Occipital lobe (tissue), 2 donors: ENCODE results near the gene MDM4. TPM values are rescaled to one million over a fixed set of nuclear protein-coding genes. Genes with fewer than 3 reads are reported as not detected.

Experiments
- DNase-seq: peaks from one replicate; lab custom pipeline; 2025; lab: John Stamatoyannopoulos, UW
- total RNA-seq: library from RNA; depleted of rRNA; stranded (reverse); fragments of >200 nt; gene quantifications from one replicate; pipeline ENCODE4 v1.2.3, GENCODE V29; 2014

MDM4 gene
- total RNA-seq, 1 donor from 2014 or later, result 60.4 TPM

GRCh38 chr1:204491655-204492054, 24.6 kb upstream of the MDM4 start:
- no peak for DNase-seq

DNA sequence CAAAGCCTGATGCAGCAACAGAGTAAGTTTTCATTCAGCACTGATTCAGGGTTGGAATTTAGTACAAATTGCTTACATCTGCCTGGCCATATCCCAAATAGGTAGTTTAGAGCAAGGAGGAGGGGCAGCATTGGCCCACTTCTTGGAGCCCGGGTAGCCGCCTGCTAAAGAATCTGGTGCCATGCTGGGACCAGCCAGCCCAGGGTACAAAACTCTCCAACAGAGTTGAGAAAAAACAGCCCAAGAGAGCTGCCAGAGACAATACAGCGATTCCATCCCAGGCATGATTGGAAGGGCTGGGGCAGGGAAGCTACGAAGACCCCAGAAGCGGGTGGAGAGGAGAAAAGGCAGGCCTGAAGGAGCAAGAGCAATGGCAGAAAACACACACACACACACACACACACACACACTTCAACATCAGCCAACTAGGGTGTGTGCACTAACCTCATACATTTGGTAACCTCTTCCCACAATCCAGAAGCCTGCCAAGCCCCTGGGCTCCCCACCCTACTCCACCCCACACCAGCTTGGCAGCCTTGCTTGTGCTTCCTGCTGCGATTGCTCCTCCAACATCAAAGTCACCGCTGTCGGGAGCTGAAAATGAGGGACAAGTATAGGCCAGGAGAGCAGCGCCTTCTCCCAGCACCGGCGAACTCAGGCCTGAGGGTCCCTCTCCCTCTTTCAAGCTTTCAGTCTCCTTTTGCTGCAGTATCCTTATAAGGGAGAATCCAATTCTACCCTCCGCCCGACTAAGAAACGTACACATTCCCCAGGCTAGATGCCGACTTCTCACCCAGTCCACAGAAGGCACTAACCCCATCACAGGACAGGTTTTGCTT, 22.8 kb upstream of the MDM4 start:
- DNase-seq, result peak; percentile 49

DNA sequence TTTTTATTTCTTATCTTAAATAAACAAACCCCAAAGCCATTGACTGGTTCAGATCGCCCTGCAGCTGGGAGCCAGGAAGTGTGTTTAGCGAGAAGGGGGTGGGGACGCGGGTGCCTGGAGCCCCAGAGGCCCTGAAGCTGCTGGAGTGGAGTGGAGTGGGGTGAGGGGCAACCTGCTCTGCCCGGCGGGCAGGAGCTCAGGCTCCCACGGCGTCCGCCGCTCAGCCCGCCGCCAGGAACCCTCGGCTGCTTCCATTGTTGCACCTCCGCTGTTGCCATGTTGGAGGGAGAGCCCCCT, 22.3 kb upstream of the MDM4 start:
- peak; percentile 67 for DNase-seq

DNA sequence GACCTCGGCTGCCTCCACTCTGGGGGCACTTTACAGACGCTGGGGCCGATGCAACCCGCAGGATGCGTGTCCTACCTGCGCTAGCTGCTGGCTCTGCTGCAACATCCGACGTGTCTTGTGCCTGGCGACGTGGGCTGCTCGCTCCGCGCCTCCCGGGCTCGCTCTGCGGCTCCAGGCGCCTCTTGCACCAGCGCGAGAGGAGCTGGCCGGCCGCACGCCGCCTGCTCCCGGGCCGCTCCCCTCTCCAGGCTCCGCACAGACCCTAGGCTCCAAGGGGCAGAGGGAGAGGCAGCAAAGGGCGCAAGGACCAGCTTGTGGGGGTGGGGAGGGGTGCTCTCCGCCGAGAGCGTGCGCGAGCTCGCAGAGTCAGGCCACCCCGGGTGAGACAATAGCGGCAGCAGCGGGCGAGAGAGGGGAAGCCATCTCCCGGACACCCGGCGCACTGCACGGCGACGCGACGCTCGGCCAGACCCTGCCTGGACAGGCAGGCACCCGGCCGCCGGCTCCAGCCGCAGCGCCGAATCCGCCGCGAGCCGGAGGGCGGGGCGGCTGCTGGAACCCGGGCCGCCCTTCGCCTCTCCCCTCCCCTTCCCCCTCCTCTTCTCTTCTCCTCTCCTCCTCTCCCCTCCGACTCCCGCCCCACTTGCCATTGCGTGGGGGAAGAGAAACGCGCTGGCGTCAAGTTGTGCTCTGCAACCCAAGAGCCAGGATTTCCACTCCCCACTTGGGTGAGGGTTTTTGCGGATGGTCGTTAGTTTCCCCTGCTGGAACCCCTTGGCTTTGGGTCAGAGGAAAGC, 21.7 kb upstream of the MDM4 start, which contains the start of gene PIK3C2B:
Gene PIK3C2B, minus strand, starts transcription at position 525 of the 797 bp plus-strand sequence. CDS start 25,003 bp downstream, outside the sequence.
- peak; percentile 73 for DNase-seq

GRCh38 chr1:204495078-204495753, 21.0 kb upstream of the MDM4 start:
- DNase-seq, result no peak

- no peak for DNase-seq
Observed at GRCh38 chr1:204495777-204496176, 20.4 kb upstream of the MDM4 start.

GRCh38 chr1:204498981-204499380, 17.2 kb upstream of the MDM4 start:
- no peak for DNase-seq

GRCh38 chr1:204499511-204500468, 16.4 kb upstream of the MDM4 start:
- no peak for DNase-seq

GRCh38 chr1:204502241-204502640, 14.0 kb upstream of the MDM4 start:
- DNase-seq, result no peak

DNA sequence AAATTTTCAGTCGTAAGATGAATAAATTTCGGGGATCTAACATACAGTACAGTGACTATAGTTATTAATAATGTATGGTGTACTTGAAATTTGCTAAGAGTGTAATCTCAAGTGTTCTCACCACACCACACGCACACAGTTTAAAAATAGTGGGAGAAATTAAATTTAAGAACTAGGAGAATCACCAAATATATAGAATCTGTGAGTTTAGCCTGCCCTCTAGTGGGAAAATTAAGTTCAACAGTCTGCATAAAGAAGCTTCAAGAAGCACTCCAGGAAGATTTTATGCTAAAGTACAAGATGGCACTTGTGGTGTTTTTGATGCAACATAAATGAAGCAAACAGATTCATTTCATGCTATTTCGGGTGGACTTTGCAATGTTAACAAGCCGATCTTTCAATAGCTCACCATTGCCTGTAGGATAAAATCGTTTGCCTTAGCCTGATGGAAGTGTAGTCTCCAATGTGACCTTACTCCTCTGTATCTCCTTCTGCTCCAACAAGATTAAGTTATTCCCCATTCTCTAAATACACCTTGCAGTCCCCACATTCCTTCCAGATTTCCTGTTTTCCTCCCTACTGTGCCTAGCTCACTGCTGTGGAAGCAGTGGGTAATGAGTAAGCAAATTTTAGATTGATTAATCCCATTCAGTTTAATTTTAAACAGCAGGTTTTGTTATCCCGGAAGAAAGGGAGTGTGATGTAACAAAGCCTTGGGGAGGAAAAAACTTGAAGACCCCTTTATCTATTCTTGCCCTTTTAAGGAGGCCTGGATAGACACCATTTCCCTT, 12.9 kb upstream of the MDM4 start:
- DNase-seq, result no peak

GRCh38 chr1:204503913-204504519, 12.2 kb upstream of the MDM4 start:
- DNase-seq, result no peak

GRCh38 chr1:204505674-204506200, 10.5 kb upstream of the MDM4 start:
- no peak for DNase-seq

- peak; percentile 40 for DNase-seq
Observed at GRCh38 chr1:204506201-204506968, 9.8 kb upstream of the MDM4 start.

- DNase-seq, result peak; percentile 72
Observed at GRCh38 chr1:204506969-204507316, 9.3 kb upstream of the MDM4 start.

- peak; percentile 21 for DNase-seq
Observed at GRCh38 chr1:204507317-204508105, 8.7 kb upstream of the MDM4 start.

DNA sequence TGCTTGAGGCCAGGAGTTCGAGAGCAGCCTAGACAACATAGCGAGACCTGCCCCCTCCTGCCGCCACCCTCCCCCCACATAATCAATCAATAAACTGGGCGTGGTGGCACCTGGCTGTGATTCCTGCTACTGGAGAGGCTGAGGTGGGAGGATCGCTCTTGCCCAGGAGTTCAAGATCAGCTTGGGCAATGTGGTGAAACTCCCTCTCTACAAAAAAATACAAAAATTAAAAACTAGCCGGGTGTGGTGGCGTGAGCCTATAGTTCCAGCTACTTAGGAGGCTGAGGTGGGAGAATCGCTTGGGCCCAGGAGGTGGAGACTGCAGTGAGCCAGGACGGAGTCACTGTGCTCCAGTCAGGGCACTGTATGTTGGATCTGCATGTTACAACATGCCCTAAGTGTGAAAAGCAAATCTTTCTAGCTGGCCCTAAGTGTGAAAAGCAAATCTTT, 7.0 kb upstream of the MDM4 start:
- DNase-seq, result no peak

DNA sequence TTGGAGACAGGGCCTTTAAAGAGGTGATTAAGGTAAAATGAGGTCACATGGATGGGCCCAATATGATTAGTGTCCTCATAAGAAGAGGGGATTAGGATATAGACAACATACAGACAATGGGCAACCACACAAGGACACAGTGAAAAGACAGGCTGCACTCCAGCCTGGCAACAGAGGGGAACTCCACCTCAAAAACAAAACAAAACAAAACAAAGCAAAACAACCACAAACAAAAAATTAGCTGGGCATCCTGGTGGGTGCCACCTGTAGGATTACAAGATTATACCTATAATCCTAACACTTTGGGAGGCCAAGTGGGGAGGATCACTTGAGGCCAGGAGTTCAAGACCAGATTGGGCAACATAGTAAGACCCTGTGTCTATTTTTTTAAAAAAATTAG, 4.8 kb upstream of the MDM4 start:
- DNase-seq, result no peak
